HFF-Myc (cell line): ENCODE results near the gene DENND1A.

Source experiments
- DNase-seq: peaks from one replicate; pipeline ENCODE4 v3.0.0-alpha.2; 2011; ENCODE audit warnings: low read depth; ENCODE audit errors: extremely low read depth
- H3K4me3 ChIP-seq: replicated peaks from 2 replicates; pipeline ENCODE4 v1.5.1; 2011; ENCODE audit warnings: low read depth, mild to moderate bottlenecking, control low read depth, low read length
- CTCF ChIP-seq: IDR thresholded peaks from 2 replicates; pipeline ENCODE4 v1.5.1; 2012; ENCODE audit warnings: mild to moderate bottlenecking, low read depth, low read length, control low read depth; ENCODE audit errors: missing control alignments

DENND1A gene

GRCh38 chr9:123746765-123747164 lies 183.2 kb downstream of the DENND1A start:
- H3K4me3 ChIP-seq, result no peak overlapping the region
- no peak for DNase-seq

GRCh38 chr9:123745933-123746332 lies 184.0 kb downstream of the DENND1A start:
- H3K4me3 ChIP-seq, result no peak overlapping the region
- TF ChIP-seq CTCF, result no peak
- no peak for DNase-seq

More at GRCh38 chr9:123746765-123747164, 183.2 kb downstream of the DENND1A start:
- no peak for TF ChIP-seq CTCF

- no peak for TF ChIP-seq CTCF
- DNase-seq, result no peak
- no peak overlapping the region for H3K4me3 ChIP-seq
Observed at GRCh38 chr9:123745451-123745850, 184.5 kb downstream of the DENND1A start.

GRCh38 chr9:123743737-123744136 lies 186.2 kb downstream of the DENND1A start:
- H3K4me3 ChIP-seq, result no peak overlapping the region
- no peak for TF ChIP-seq CTCF
- DNase-seq, result no peak

GRCh38 chr9:123742009-123742767 lies 187.7 kb downstream of the DENND1A start:
- no peak for DNase-seq
- no peak overlapping the region for H3K4me3 ChIP-seq
- no peak for TF ChIP-seq CTCF

- no peak overlapping the region for H3K4me3 ChIP-seq
- DNase-seq, result no peak
- no peak for TF ChIP-seq CTCF
Observed at GRCh38 chr9:123741214-123741613, 188.7 kb downstream of the DENND1A start.

- no peak overlapping the region for H3K4me3 ChIP-seq
- no peak for TF ChIP-seq CTCF
- DNase-seq, result no peak
Observed at GRCh38 chr9:123739902-123740301, 190.0 kb downstream of the DENND1A start.
